Activated CD4-positive, alpha-beta T cell treated with anti-CD3 and anti-CD28 coated beads, Interleukin-2, amount 10 ng/mL, durations not matched to agents 24 days and 14 days (primary cell): ENCODE measurements around the gene TRNT1. TPM values are rescaled to one million over a fixed set of nuclear protein-coding genes. Genes with fewer than 3 reads are reported as not detected.

Source experiments
- DNase-seq: peaks from one replicate; pipeline ENCODE4 v3.0.0; 2022
- H3K27ac Mint-ChIP-seq: one replicate; pipeline ENCODE4 v1.8.0; 2022; ENCODE audit warnings: mild to moderate bottlenecking, mixed read lengths
- H3K27me3 Mint-ChIP-seq: one replicate; pipeline ENCODE4 v1.8.0; 2022; ENCODE audit warnings: mixed read lengths
- H3K36me3 Mint-ChIP-seq: one replicate; pipeline ENCODE4 v1.8.0; 2022; ENCODE audit warnings: low read depth, mild to moderate bottlenecking, mixed read lengths
- H3K4me1 Mint-ChIP-seq: one replicate; pipeline ENCODE4 v1.8.0; 2021; ENCODE audit warnings: mixed read lengths
- H3K4me3 Mint-ChIP-seq: one replicate; pipeline ENCODE4 v1.8.0; 2022; ENCODE audit warnings: mild to moderate bottlenecking, moderate library complexity, mixed read lengths
- H3K9me3 Mint-ChIP-seq: one replicate; pipeline ENCODE4 v1.8.0; 2021; ENCODE audit warnings: mixed read lengths
- intact Hi-C: fragments of 100-400 bp; cut with micrococcal nuclease; formaldehyde crosslinking; loops from one replicate; pipeline ENCODE4 v1.15.1; 2023
- total RNA-seq: library from RNA; stranded (reverse); gene quantifications from 2 replicates; pipeline ENCODE4 v1.2.3, GENCODE V29; 2022

The TRNT1 gene
- total RNA-seq, 1 donor from 2014 or later: 55.7 TPM

GRCh38 chr3:3102751-3103150 lies 24.0 kb upstream of the TRNT1 start:
- no peak for DNase-seq
- Mint-ChIP-seq H3K4me3 (no peak overlapping the region), H3K4me1 (no peaks in the 10 kb centered on the region), H3K36me3 (no peaks in the 10 kb centered on the region), H3K27ac (no peak overlapping the region), H3K27me3 (peaks cover 14% of the 10 kb centered on the region), H3K9me3 (no peaks in the 10 kb centered on the region)
- intact Hi-C loops: no loop called here

- no peak overlapping the region for H3K27ac Mint-ChIP-seq
- H3K9me3 Mint-ChIP-seq: no peaks in the 10 kb centered on the region
- H3K36me3 Mint-ChIP-seq: no peaks in the 10 kb centered on the region
- no peak for DNase-seq
- H3K4me1 Mint-ChIP-seq: peaks cover 2% of the 10 kb centered on the region
- intact Hi-C loops: no loop called here
- no peak overlapping the region for H3K4me3 Mint-ChIP-seq
- peaks cover 17% of the 10 kb centered on the region for H3K27me3 Mint-ChIP-seq
These were observed 21.5 kb upstream of the TRNT1 start for GRCh38 chr3:3105246-3105645.

GRCh38 chr3:3105815-3106214 lies 20.9 kb upstream of the TRNT1 start:
- Mint-ChIP-seq H3K27ac (no peak overlapping the region), H3K4me1 (peaks cover 2% of the 10 kb centered on the region), H3K9me3 (no peaks in the 10 kb centered on the region), H3K36me3 (no peaks in the 10 kb centered on the region), H3K4me3 (no peak overlapping the region), H3K27me3 (peaks cover 17% of the 10 kb centered on the region)
- intact Hi-C loops: no loop called here
- DNase-seq: no peak

GRCh38 chr3:3107181-3107580 lies 19.6 kb upstream of the TRNT1 start:
- DNase-seq: no peak
- Mint-ChIP-seq H3K36me3 (no peaks in the 10 kb centered on the region), H3K4me3 (no peak overlapping the region), H3K9me3 (no peaks in the 10 kb centered on the region), H3K4me1 (peaks cover 2% of the 10 kb centered on the region), H3K27ac (no peak overlapping the region), H3K27me3 (peaks cover 17% of the 10 kb centered on the region)
- intact Hi-C loops: no loop called here

GRCh38 chr3:3107858-3108257 lies 18.9 kb upstream of the TRNT1 start:
- no peaks in the 10 kb centered on the region for H3K9me3 Mint-ChIP-seq
- H3K4me3 Mint-ChIP-seq: no peak overlapping the region
- no peak overlapping the region for H3K27ac Mint-ChIP-seq
- no peak for DNase-seq
- H3K27me3 Mint-ChIP-seq: peaks cover 17% of the 10 kb centered on the region
- intact Hi-C loops: no loop called here
- peaks cover 2% of the 10 kb centered on the region for H3K4me1 Mint-ChIP-seq
- H3K36me3 Mint-ChIP-seq: no peaks in the 10 kb centered on the region

GRCh38 chr3:3109407-3110298 lies 17.1 kb upstream of the TRNT1 start:
- Mint-ChIP-seq H3K4me1 (peaks cover 2% of the 10 kb centered on the region), H3K27me3 (peaks cover 17% of the 10 kb centered on the region), H3K4me3 (no peak overlapping the region), H3K9me3 (no peaks in the 10 kb centered on the region), H3K27ac (no peak overlapping the region), H3K36me3 (no peaks in the 10 kb centered on the region)
- intact Hi-C loops: no loop called here
- DNase-seq: no peak

- Mint-ChIP-seq H3K27me3 (peaks cover 17% of the 10 kb centered on the region), H3K4me1 (peaks cover 2% of the 10 kb centered on the region), H3K27ac (no peak within 1 kb of the TSS), H3K4me3 (no peak within 1 kb of the TSS), H3K9me3 (no peaks in the 10 kb centered on the region), H3K36me3 (no peaks in the 10 kb centered on the region)
- intact Hi-C loops: no loop called here
- no peak for DNase-seq
These were observed 16.5 kb upstream of the TRNT1 start, which contains the start of gene IL5RA for GRCh38 chr3:3110299-3110630. Gene IL5RA (minus strand): TSS chr3:3110374. CDS start chr3:3104984, 5,390 bp downstream.

GRCh38 chr3:3110749-3111361 lies 15.9 kb upstream of the TRNT1 start:
- Mint-ChIP-seq H3K27me3 (peaks cover 11% of the 10 kb centered on the region), H3K4me3 (no peak overlapping the region), H3K27ac (no peak overlapping the region), H3K9me3 (no peaks in the 10 kb centered on the region), H3K36me3 (no peaks in the 10 kb centered on the region), H3K4me1 (peaks cover 2% of the 10 kb centered on the region)
- intact Hi-C loops: no loop called here
- DNase-seq: no peak

- Mint-ChIP-seq H3K4me3 (no peak overlapping the region), H3K27ac (no peak overlapping the region), H3K27me3 (peaks cover 5% of the 10 kb centered on the region), H3K4me1 (peaks cover 2% of the 10 kb centered on the region), H3K36me3 (no peaks in the 10 kb centered on the region), H3K9me3 (no peaks in the 10 kb centered on the region)
- intact Hi-C loops: no loop called here
- no peak for DNase-seq
These were observed 13.6 kb upstream of the TRNT1 start for GRCh38 chr3:3113042-3113709.

- no peak overlapping the region for H3K4me3 Mint-ChIP-seq
- H3K4me1 Mint-ChIP-seq: peaks cover 2% of the 10 kb centered on the region
- H3K9me3 Mint-ChIP-seq: no peaks in the 10 kb centered on the region
- no peak for DNase-seq
- H3K27me3 Mint-ChIP-seq: peaks cover 7% of the 10 kb centered on the region
- no peaks in the 10 kb centered on the region for H3K36me3 Mint-ChIP-seq
- intact Hi-C loops: no loop called here
- H3K27ac Mint-ChIP-seq: no peak overlapping the region
These were observed 9.1 kb upstream of the TRNT1 start for GRCh38 chr3:3117651-3118050.

- intact Hi-C loops: no loop called here
- no peak for DNase-seq
- peak overlapping the region; percentile 35 for H3K27ac Mint-ChIP-seq
- H3K27me3 Mint-ChIP-seq: peaks cover 7% of the 10 kb centered on the region
- H3K4me1 Mint-ChIP-seq: peaks cover 2% of the 10 kb centered on the region
- no peaks in the 10 kb centered on the region for H3K9me3 Mint-ChIP-seq
- no peak overlapping the region for H3K4me3 Mint-ChIP-seq
- H3K36me3 Mint-ChIP-seq: no peaks in the 10 kb centered on the region
These were observed 7.3 kb upstream of the TRNT1 start for GRCh38 chr3:3119393-3119851.

GRCh38 chr3:3125977-3126376 lies 763 bp upstream of the TRNT1 start:
- peaks cover 36% of the 10 kb centered on the region for H3K36me3 Mint-ChIP-seq

GRCh38 chr3:3127432-3128010 lies 781 bp downstream of the TRNT1 start:
- DNase-seq: peak; percentile 71
- Mint-ChIP-seq H3K9me3 (no peaks in the 10 kb centered on the region), H3K4me1 (peaks cover 24% of the 10 kb centered on the region), H3K27ac (peak overlapping the region; percentile 99), H3K4me3 (peak overlapping the region; percentile 100), H3K36me3 (peaks cover 41% of the 10 kb centered on the region), H3K27me3 (no peaks in the 10 kb centered on the region)
- intact Hi-C loops: loop anchor here (2.0 to 5.0 kb wide), 2 partner anchors 1175 to 1365 kb away; partner anchors contain the start of genes ITPR1 and SETMAR

More at GRCh38 chr3:3125977-3126376, 763 bp upstream of the TRNT1 start:
- peaks cover 24% of the 10 kb centered on the region for H3K4me1 Mint-ChIP-seq
- H3K4me3 Mint-ChIP-seq: peak overlapping the region; percentile 100
- no peak for DNase-seq
- peak overlapping the region; percentile 99 for H3K27ac Mint-ChIP-seq
- intact Hi-C loops: loop anchor here (1.0 to 5.0 kb wide), 3 partner anchors 53 to 1366 kb away; partner anchors contain the start of genes CRBN, ITPR1 and SETMAR
- H3K9me3 Mint-ChIP-seq: no peaks in the 10 kb centered on the region
- H3K27me3 Mint-ChIP-seq: peaks cover 1% of the 10 kb centered on the region
